ENCODE data around the gene MAS1.
"Not testable (repeated sequence)": the region's sequence is repeated elsewhere in the genome, so short reads cannot be mapped to it uniquely, and the experiment has no call there.

The MAS1 gene

DNA sequence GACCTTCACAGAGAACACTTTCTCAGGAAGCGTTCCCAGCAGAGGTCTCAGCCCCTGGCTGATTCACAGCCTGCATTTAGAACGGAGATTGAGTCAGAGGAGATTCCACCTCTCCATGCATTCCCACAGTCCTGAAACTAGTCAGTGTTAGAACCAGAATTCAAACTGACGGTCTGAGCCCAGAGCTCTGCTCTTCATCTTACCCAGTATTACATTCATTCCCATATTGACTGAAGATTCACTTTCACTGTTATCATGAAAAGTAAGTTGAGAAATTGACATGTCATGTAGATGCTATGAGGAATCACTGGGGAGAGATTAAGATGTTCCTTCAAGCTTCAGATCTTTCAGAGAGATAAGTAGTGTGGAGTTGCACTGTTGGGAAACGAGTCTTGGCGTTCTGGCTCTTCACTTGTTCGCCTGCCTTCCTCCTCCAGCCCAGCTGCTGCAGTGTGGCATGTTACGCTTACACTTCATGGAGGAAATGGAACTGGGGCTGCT is 28.3 kb downstream of the MAS1 start:
- no peak for DNase-seq

DNA sequence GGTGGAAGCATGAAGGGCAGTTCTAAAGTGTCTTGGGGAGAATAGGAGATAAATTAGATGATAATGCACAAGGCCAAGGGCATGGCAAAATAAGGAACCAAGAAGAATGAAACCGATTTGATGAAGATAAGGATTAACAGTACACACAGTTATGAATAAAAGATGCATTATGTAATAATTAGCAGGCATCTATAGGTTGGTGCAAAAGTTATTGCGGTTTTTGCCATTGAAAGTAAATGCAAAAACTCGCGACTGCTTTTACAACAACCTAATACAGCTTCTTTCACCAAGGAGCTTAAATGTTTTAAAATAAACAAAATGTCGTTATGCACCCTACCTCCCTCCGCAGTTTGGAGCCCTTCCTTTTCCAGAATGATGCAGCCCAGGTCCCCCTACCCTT is 29.0 kb downstream of the MAS1 start:
- no peak for DNase-seq

GRCh38 chr6:159924150-159924549 is 33.4 kb downstream of the MAS1 start:
- DNase-seq: not testable (repeated sequence)

DNA sequence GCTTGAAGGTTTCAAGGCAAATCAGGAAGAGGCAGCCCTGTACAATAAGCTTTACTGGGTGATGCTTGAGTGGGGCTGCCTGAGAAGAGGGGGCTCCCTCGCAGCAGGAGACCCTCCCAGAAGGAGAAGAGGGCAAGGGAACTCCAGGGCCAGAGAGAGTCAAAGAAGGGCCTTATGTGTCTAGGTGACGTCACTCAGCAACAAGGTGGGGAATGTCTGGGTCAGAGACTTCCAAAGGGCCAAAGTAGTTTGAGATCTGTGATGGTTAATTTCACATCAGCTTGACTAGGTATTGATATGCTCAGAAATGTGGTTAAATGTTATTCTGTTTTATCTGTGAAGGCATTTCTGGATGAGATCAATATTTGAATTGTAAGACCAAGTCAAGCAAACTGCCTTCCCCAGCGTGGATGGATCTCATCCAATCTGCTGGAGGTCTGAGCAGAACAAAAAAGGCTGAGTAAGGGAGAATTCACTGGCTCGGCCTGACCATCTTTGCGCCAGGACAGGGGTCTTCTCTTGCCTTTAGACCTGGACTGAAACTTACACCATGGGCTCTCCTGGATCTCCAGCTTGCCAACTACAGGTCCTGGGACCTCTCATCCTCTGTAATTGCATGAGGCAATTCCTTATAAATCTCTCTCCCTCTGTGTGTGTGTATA is 35.9 kb downstream of the MAS1 start:
- no peak for DNase-seq

GRCh38 chr6:159929819-159930218 is 39.0 kb downstream of the MAS1 start:
- peak; percentile 61 for DNase-seq

DNA sequence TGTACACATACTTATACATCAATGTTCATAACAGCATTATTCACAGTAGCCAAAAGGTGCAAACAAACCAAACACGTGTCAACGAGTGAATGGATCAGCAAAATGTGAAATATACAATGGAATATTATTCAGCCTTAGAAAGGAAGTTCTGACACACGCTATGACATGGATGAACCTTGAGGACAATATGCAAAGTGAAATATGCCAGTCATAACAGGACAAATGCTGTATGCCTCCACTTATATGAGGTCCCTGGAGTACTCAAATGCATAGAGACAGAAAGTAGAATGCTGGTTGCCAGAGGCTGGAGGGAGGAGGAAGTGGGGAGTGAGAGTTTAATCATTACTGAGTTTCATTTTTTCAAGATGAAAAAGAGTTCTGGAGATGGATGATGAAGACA is 40.3 kb downstream of the MAS1 start:
- no peak for DNase-seq

GRCh38 chr6:159931846-159932245 is 41.1 kb downstream of the MAS1 start:
- DNase-seq: no peak

DNA sequence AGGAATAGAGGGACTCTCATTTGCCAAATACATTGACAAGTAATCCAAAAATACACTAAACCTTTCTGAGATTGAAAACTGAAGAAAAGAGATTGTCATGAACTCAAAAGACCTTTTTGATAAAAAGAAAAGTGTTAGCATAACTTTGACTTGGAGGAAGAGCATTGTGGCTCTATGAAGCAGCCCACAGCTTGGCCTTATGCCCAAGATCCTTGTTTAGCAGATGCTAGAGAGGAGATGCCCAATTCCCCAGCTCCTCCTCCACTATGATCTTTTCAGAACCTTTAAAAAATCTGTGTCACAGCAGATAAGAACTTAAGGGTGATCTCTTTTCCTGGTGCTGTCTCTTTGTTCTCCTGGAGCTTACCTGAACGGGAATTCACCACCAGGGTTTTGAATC is 42.3 kb downstream of the MAS1 start:
- no peak for DNase-seq

GRCh38 chr6:159934181-159934580 is 43.4 kb downstream of the MAS1 start:
- no peak for DNase-seq

GRCh38 chr6:159935065-159935464 is 44.3 kb downstream of the MAS1 start:
- no peak for DNase-seq

DNA sequence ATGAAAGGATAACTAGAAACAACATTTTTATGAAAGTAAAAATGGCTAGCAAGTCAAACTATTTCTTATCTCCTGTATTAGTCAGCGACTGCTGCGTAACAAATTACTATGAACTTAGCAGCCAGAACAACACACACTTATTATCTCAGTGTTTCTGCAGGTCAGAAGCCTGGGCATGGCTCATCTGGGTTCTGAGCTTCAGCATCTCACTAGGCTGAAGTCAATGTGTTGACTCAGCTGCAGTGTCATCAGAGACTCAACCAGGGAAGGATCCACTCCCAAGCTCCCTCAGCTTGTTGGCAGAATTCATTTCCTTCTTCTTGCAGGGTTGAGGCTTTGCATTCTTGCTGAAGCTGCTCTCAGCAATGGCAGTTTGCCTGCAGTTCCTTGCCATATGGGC is 44.8 kb downstream of the MAS1 start:
- no peak for DNase-seq

GRCh38 chr6:159939591-159940016 is 48.8 kb downstream of the MAS1 start:
- no peak for DNase-seq
